Heart left ventricle (tissue), 13 donors: Measurements from ENCODE around the gene KLHL22.
"Not testable (repeated sequence)": the region's sequence is repeated elsewhere in the genome, so short reads cannot be mapped to it uniquely, and the experiment has no call there.

Experiments used
- POLR2A ChIP-seq, 2 donors: fragments of 450-650 bp; IDR thresholded peaks; one replicate each; pipeline ENCODE4 v1.6.1; 2017; ENCODE audit warnings: antibody characterized with exemption in 2 of 2, mild to moderate bottlenecking in 2 of 2, moderate library complexity in 2 of 2
- TF ChIP-seq, protein P1 (sequence below), 12 donors: fragments of 200-600 bp; sonication (generic) in 4 of 12; IDR thresholded peaks; one replicate each; pipeline versions ENCODE4 v1.5.0 to v1.8.0; 2018 to 2022; ENCODE audit warnings: antibody characterized with exemption in 12 of 12, mild to moderate bottlenecking in 5 of 12
- donor health status: ischemic (EF 13 %, LVEDD 7.1; RV severe dilation, severe dysfunction).
- donor health status: DM: no; HTN: yes; CAD: no.
- donor health status: DM: no; HTN: no; CAD: no.
- donor health status: ischemic (EF 25% LVEDD 6.9; RV normal size, moderate dysfunction).
- donor health status: ischemic (EF 25% LVEDD 5.7; RV mildly dilated, moderate dysfunction).
- donor health status: ischemic (EF 35%, LVEDD 5.7; RV mildly dilated, moderate dysfunction).
- donor health status: nonischemic (EF 11% LVEDD 7.7; RV severe dilation, severe dysfunction).
- donor health status: DM: yes; HTN: yes; CAD: no.
- donor health status: PGD.
- donor health status: ischemic (EF 29% LVEDD 5.4; RV normal size, mild dysfunction).
- donor health status: nonischemic (EF 23%, LVEDD 6.1; RV moderate dilation, normal function).

DNA sequence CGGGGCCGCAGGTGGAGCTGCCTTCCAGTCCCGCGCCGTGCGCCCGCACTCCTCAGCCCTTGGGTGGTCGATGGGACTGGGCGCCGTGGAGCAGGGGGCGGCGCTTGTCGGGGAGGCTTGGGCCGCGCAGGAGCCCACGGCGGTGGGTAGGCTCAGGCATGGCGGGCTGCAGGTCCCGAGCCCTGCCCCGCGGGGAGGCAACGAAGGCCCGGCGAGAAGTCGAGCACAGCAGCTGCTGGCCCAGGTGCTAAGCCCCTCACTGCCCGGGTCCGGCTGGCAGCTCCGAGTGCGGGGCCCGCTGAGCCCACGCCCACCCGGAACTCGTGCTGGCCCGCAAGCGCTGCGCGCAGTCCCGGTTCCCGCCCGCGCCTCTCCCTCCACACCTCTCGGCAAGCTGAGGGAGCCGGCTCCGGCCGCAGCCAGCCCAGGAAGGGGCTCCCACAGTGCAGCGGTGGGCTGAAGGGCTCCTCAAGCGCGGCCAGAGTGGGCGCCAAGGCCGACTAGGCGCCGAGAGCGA, 103.2 kb downstream of the KLHL22 start:
- TF ChIP-seq, protein P1, sequence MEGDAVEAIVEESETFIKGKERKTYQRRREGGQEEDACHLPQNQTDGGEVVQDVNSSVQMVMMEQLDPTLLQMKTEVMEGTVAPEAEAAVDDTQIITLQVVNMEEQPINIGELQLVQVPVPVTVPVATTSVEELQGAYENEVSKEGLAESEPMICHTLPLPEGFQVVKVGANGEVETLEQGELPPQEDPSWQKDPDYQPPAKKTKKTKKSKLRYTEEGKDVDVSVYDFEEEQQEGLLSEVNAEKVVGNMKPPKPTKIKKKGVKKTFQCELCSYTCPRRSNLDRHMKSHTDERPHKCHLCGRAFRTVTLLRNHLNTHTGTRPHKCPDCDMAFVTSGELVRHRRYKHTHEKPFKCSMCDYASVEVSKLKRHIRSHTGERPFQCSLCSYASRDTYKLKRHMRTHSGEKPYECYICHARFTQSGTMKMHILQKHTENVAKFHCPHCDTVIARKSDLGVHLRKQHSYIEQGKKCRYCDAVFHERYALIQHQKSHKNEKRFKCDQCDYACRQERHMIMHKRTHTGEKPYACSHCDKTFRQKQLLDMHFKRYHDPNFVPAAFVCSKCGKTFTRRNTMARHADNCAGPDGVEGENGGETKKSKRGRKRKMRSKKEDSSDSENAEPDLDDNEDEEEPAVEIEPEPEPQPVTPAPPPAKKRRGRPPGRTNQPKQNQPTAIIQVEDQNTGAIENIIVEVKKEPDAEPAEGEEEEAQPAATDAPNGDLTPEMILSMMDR (IDR thresholded peaks at IDR 0.05): not testable (repeated sequence)
- TF ChIP-seq POLR2A (IDR thresholded peaks at IDR 0.05): not testable (repeated sequence)
